Smooth muscle cell of the coronary artery (primary cell): Measurements from ENCODE around the gene ACADSB. TPM values are rescaled to one million over a fixed set of nuclear protein-coding genes. Genes with fewer than 3 reads are reported as not detected.

Experiments used
- total RNA-seq: library from RNA; depleted of rRNA; stranded (reverse); fragments of >200 nt; gene quantifications from 2 replicates; pipeline ENCODE4 v1.2.3, GENCODE V29; 2014; ENCODE audit warnings: low replicate concordance

ACADSB gene
- 3.5 and 5.4 TPM in 2 replicates for total RNA-seq

GRCh38 chr10:123008355-123009104 is at the start of gene ACADSB, which contains the start of gene IKZF5:
Gene ACADSB, plus strand, starts transcription at chr10:123009006. Its CDS starts 24 bp downstream, at chr10:123009030.
Gene IKZF5, minus strand, starts transcription at chr10:123008795. Its CDS starts 10,170 bp downstream, at chr10:122998625.

GRCh38 chr10:122980209-122981065 is 28.4 kb upstream of the ACADSB start, which contains the start of gene PSTK:
Gene PSTK, plus strand, starts transcription at chr10:122980401. Its CDS starts 79 bp downstream, at chr10:122980480.

Other genes starting within 250 kb of the ACADSB start
- 0.30 and 0.47 TPM in 2 replicates for gene CUZD1, start 163.1 kb upstream of the ACADSB start, total RNA-seq
- 3.8 and 4.3 TPM in 2 replicates for gene FAM24B, start 129.4 kb upstream of the ACADSB start, total RNA-seq
- not detected in 2 replicates for gene FAM24A, start 98.4 kb upstream of the ACADSB start, total RNA-seq
- 6.1 and 12.2 TPM in 2 replicates for gene C10orf88, start 54.8 kb upstream of the ACADSB start, total RNA-seq
- gene PSTK, start 28.6 kb upstream of the ACADSB start, total RNA-seq: 2.7 and 5.5 TPM in 2 replicates
- gene IKZF5, start 211 bp upstream of the ACADSB start, total RNA-seq: 1.1 and 2.2 TPM in 2 replicates
- gene HMX3, start 127.0 kb downstream of the ACADSB start, total RNA-seq: not detected in 2 replicates
- not detected in 2 replicates for gene HMX2, start 139.1 kb downstream of the ACADSB start, total RNA-seq
- 125 and 184 TPM in 2 replicates for gene BUB3, start 145.4 kb downstream of the ACADSB start, total RNA-seq